Measurements from ENCODE around the gene DGLUCY. TPM values are rescaled to one million over a fixed set of nuclear protein-coding genes. Genes with fewer than 3 reads are reported as not detected.
A peak's percentile ranks its signal among the peaks of the same experiment; 100 is the strongest.
"Not testable (repeated sequence)": the region's sequence is repeated elsewhere in the genome, so short reads cannot be mapped to it uniquely, and the experiment has no call there.

DGLUCY gene
- total and polyA plus RNA-seq, 7 experiments from 2014 or later: 31.1 to 108 (median 87.8) TPM

- peaks cover 0 to 10% (median 0%) of the 10 kb centered on the region in 3 experiments for H3K36me3 ChIP-seq (ENCODE audit: control insufficient read depth in 2 of 3, insufficient read depth in 3 of 3, low read length in 3 of 3)
- Mint-ChIP-seq H3K36me3 (peaks cover 0 to 40% (median 6%) of the 10 kb centered on the region in 5 donors), H3K27ac (peak overlapping the region in 8 of 9 donors; percentile 56 to 89 (median 72)), H3K4me1 (peaks cover 28 to 73% (median 43%) of the 10 kb centered on the region in 7 donors), H3K4me3 (peak overlapping the region; percentile 61 to 80 (median 74)), H3K27me3 (peaks cover 0 to 13% (median 0%) of the 10 kb centered on the region in 5 donors), H3K9me3 (peaks cover 0 to 8% (median 0%) of the 10 kb centered on the region in 11 donors)
- H3K27me3 ChIP-seq (ENCODE audit: control insufficient read depth in 2 of 2, insufficient read depth in 2 of 2, low read length in 2 of 2): no peaks in the 10 kb centered on the region
- ChIA-PET POLR2A (interaction anchor here (0.6 to 2.1 kb wide), 9 partner anchors 10 to 738 kb away, joined by 3 to 10 read pairs (median 3); partner anchors contain the start of gene GPR68), CTCF (interaction anchor here (0.6 to 1.3 kb wide), 5 partner anchors 14 to 204 kb away, joined by 3 to 4 read pairs (median 3); partner anchors contain the start of genes GPR68 and RPS6KA5)
- no peaks in the 10 kb centered on the region for H3K9me3 ChIP-seq (ENCODE audit: control insufficient read depth in 2 of 3, low read length in 3 of 3)
- peaks cover 5 to 12% of the 10 kb centered on the region in 2 donors for H3K4me1 ChIP-seq (ENCODE audit: control insufficient read depth in 2 of 2, insufficient read depth in 2 of 2, low read length in 2 of 2)
- H3K27ac ChIP-seq (ENCODE audit: low read depth, low read length): no peak overlapping the region
- intact Hi-C loops (cut with micrococcal nuclease): loop anchor here (2.0 to 5.0 kb wide), 2 partner anchors 22 to 72 kb away; no protein-coding TSS in a partner anchor
- peak; percentile 58 for ATAC-seq
- peak in 1 of 9 donors; percentile 23 for DNase-seq
- no peak overlapping the region for H3K4me3 ChIP-seq (ENCODE audit: low read length)
Measured at GRCh38 chr14:91264151-91265150, 150.6 kb downstream of the DGLUCY start.

DNA sequence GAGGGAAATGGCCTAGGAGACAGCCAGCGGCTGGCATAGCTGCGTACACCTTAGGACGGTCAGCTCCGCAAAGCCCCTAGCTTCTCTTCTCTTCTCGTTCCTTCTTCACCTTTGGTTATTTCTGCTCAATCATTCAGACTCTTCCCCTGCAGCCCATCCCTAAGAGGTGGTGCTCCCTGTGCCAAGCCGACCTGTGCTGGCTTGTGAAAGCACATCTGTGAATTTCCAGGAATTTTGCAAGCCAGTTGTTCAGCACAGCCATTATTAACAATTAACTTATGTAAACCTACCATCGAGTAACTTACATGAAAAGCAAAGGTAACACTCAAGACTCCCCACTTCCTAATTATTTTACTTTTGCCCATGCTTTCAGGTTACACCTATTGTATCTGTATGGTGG is 151.5 kb downstream of the DGLUCY start:
- H3K9me3 ChIP-seq (ENCODE audit: control insufficient read depth in 2 of 3, low read length in 3 of 3): no peaks in the 10 kb centered on the region
- intact Hi-C loops (cut with micrococcal nuclease): loop anchor here in 1 of 2 donors (2.0 kb wide), 1 partner anchor 23 kb away; no protein-coding TSS in a partner anchor
- ChIA-PET CTCF (interaction anchor here (0.6 to 1.3 kb wide), 3 partner anchors 21 to 205 kb away, joined by 3 to 4 read pairs (median 3); partner anchors contain the start of genes GPR68 and RPS6KA5), POLR2A (interaction anchor here (1.1 to 2.1 kb wide), 3 partner anchors 22 to 88 kb away, joined by 3 to 10 read pairs (median 3); partner anchors contain the start of gene GPR68)
- H3K27ac Mint-ChIP-seq: peak overlapping the region; percentile 20 to 75 (median 35)
- H3K4me1 Mint-ChIP-seq: peaks cover 28 to 68% (median 43%) of the 10 kb centered on the region in 7 donors
- DNase-seq: no peak
- H3K4me3 ChIP-seq (ENCODE audit: low read length): no peak overlapping the region
- H3K4me3 Mint-ChIP-seq: peak overlapping the region in 9 of 10 donors; percentile 51 to 80 (median 65)
- H3K9me3 Mint-ChIP-seq: peaks cover 0 to 9% (median 0%) of the 10 kb centered on the region in 11 donors
- no peaks in the 10 kb centered on the region for H3K27me3 ChIP-seq (ENCODE audit: control insufficient read depth in 2 of 2, insufficient read depth in 2 of 2, low read length in 2 of 2)
- peaks cover 0 to 19% (median 0%) of the 10 kb centered on the region in 3 experiments for H3K36me3 ChIP-seq (ENCODE audit: control insufficient read depth in 2 of 3, insufficient read depth in 3 of 3, low read length in 3 of 3)
- peaks cover 0 to 13% (median 0%) of the 10 kb centered on the region in 5 donors for H3K27me3 Mint-ChIP-seq
- H3K4me1 ChIP-seq (ENCODE audit: control insufficient read depth in 2 of 2, insufficient read depth in 2 of 2, low read length in 2 of 2): peaks cover 5 to 12% of the 10 kb centered on the region in 2 donors
- no peak for ATAC-seq
- peaks cover 0 to 39% (median 13%) of the 10 kb centered on the region in 5 donors for H3K36me3 Mint-ChIP-seq
- no peak overlapping the region for H3K27ac ChIP-seq (ENCODE audit: low read depth, low read length)

- H3K27ac ChIP-seq (ENCODE audit: low read depth, low read length); H3K4me1 ChIP-seq (ENCODE audit: control insufficient read depth in 2 of 2, insufficient read depth in 2 of 2, low read length in 2 of 2); intact Hi-C loops (cut with micrococcal nuclease); H3K4me3 ChIP-seq (ENCODE audit: low read length); CTCF ChIA-PET; ATAC-seq; H3K27me3 ChIP-seq (ENCODE audit: control insufficient read depth in 2 of 2, insufficient read depth in 2 of 2, low read length in 2 of 2); DNase-seq; H3K9me3 Mint-ChIP-seq; H3K9me3 ChIP-seq (ENCODE audit: control insufficient read depth in 2 of 3, low read length in 3 of 3): not testable (repeated sequence)
- Mint-ChIP-seq H3K27me3 (peaks cover 0 to 13% (median 0%) of the 10 kb centered on the region in 5 donors), H3K27ac (peak overlapping the region in 3 of 9 donors; percentile 33 to 42 (median 35)), H3K4me3 (peak overlapping the region in 2 of 10 donors; percentile 51 to 70), H3K36me3 (peaks cover 0 to 35% (median 14%) of the 10 kb centered on the region in 5 donors), H3K4me1 (peaks cover 26 to 63% (median 46%) of the 10 kb centered on the region in 7 donors)
- POLR2A ChIA-PET: interaction anchor here (0.6 to 2.5 kb wide), 3 partner anchors 21 to 92 kb away, joined by 3 to 11 read pairs (median 5); no protein-coding TSS in a partner anchor
- peaks cover 0 to 22% (median 0%) of the 10 kb centered on the region in 3 experiments for H3K36me3 ChIP-seq (ENCODE audit: control insufficient read depth in 2 of 3, insufficient read depth in 3 of 3, low read length in 3 of 3)
Measured at GRCh38 chr14:91266276-91266675, 152.4 kb downstream of the DGLUCY start.

- H3K27ac Mint-ChIP-seq: peak overlapping the region in 7 of 9 donors; percentile 3 to 72 (median 21)
- peaks cover 0 to 13% (median 0%) of the 10 kb centered on the region in 5 donors for H3K27me3 Mint-ChIP-seq
- intact Hi-C loops (cut with micrococcal nuclease): no loop called here
- peaks cover 0 to 7% (median 0%) of the 10 kb centered on the region in 11 donors for H3K9me3 Mint-ChIP-seq
- ATAC-seq (no peak), DNase-seq (no peak)
- Histone ChIP-seq H3K36me3 (ENCODE audit: control insufficient read depth in 2 of 3, insufficient read depth in 3 of 3, low read length in 3 of 3) (peaks cover 0 to 38% (median 7%) of the 10 kb centered on the region in 3 experiments), H3K4me3 (ENCODE audit: low read length) (no peak overlapping the region), H3K27me3 (ENCODE audit: control insufficient read depth in 2 of 2, insufficient read depth in 2 of 2, low read length in 2 of 2) (no peaks in the 10 kb centered on the region), H3K9me3 (ENCODE audit: control insufficient read depth in 2 of 3, low read length in 3 of 3) (no peaks in the 10 kb centered on the region), H3K4me1 (ENCODE audit: control insufficient read depth in 2 of 2, insufficient read depth in 2 of 2, low read length in 2 of 2) (peaks cover 3 to 5% of the 10 kb centered on the region in 2 donors), H3K27ac (ENCODE audit: low read depth, low read length) (no peak overlapping the region)
- no peak overlapping the region for H3K4me3 Mint-ChIP-seq
- H3K4me1 Mint-ChIP-seq: peaks cover 26 to 53% (median 49%) of the 10 kb centered on the region in 7 donors
- H3K36me3 Mint-ChIP-seq: peaks cover 4 to 35% (median 19%) of the 10 kb centered on the region in 5 donors
- CTCF ChIA-PET: interaction anchor here (0.6 kb wide), 1 partner anchor 311 kb away, joined by 4 read pairs; no protein-coding TSS in a partner anchor
- POLR2A ChIA-PET: interaction anchor here (0.7 to 2.5 kb wide), 3 partner anchors 16 to 75 kb away, joined by 4 to 11 read pairs (median 5); no protein-coding TSS in a partner anchor
Measured at GRCh38 chr14:91267965-91268437, 154.1 kb downstream of the DGLUCY start.

GRCh38 chr14:91269076-91269991 is 155.5 kb downstream of the DGLUCY start:
- H3K36me3 ChIP-seq (ENCODE audit: control insufficient read depth in 2 of 3, insufficient read depth in 3 of 3, low read length in 3 of 3): peaks cover 0 to 52% (median 9%) of the 10 kb centered on the region in 3 experiments
- POLR2A ChIA-PET: no interaction called here
- DNase-seq: no peak

More at GRCh38 chr14:91269076-91269991, 155.5 kb downstream of the DGLUCY start:
- Histone ChIP-seq H3K4me3 (ENCODE audit: low read length) (no peak overlapping the region), H3K27me3 (ENCODE audit: control insufficient read depth in 2 of 2, insufficient read depth in 2 of 2, low read length in 2 of 2) (no peaks in the 10 kb centered on the region), H3K27ac (ENCODE audit: low read depth, low read length) (no peak overlapping the region), H3K9me3 (ENCODE audit: control insufficient read depth in 2 of 3, low read length in 3 of 3) (no peaks in the 10 kb centered on the region), H3K4me1 (ENCODE audit: control insufficient read depth in 2 of 2, insufficient read depth in 2 of 2, low read length in 2 of 2) (no peaks in the 10 kb centered on the region)
- H3K4me1 Mint-ChIP-seq: peaks cover 22 to 40% (median 37%) of the 10 kb centered on the region in 7 donors
- peak overlapping the region in 7 of 9 donors; percentile 40 to 72 (median 51) for H3K27ac Mint-ChIP-seq
- peaks cover 4 to 32% (median 19%) of the 10 kb centered on the region in 5 donors for H3K36me3 Mint-ChIP-seq
- ATAC-seq: no peak
- intact Hi-C loops (cut with micrococcal nuclease): no loop called here
- CTCF ChIA-PET: interaction anchor here (1.5 kb wide), 1 partner anchor 92 kb away, joined by 7 read pairs; no protein-coding TSS in a partner anchor
- H3K4me3 Mint-ChIP-seq: peak overlapping the region in 1 of 10 donors; percentile 56
- H3K27me3 Mint-ChIP-seq: peaks cover 0 to 5% (median 0%) of the 10 kb centered on the region in 5 donors
- H3K9me3 Mint-ChIP-seq: peaks cover 0 to 3% (median 0%) of the 10 kb centered on the region in 11 donors

All from naive thymus-derived CD4-positive, alpha-beta T cell (primary cell).